Measurements from ENCODE around the gene PIGM.
"Not testable (repeated sequence)": the region's sequence is repeated elsewhere in the genome, so short reads cannot be mapped to it uniquely, and the experiment has no call there.

Gene PIGM

GRCh38 chr1:160058087-160058486 lies 26.3 kb upstream of the PIGM start:
- no peak for DNase-seq

GRCh38 chr1:160056648-160057169 lies 24.9 kb upstream of the PIGM start:
- DNase-seq = no peak

- no peak for DNase-seq
These were observed 22.0 kb upstream of the PIGM start for GRCh38 chr1:160053548-160054365.

GRCh38 chr1:160052936-160053335 lies 21.1 kb upstream of the PIGM start:
- DNase-seq = no peak

GRCh38 chr1:160050619-160051018 lies 18.8 kb upstream of the PIGM start:
- no peak for DNase-seq

GRCh38 chr1:160050182-160050581 lies 18.4 kb upstream of the PIGM start:
- DNase-seq = not testable (repeated sequence)

GRCh38 chr1:160049101-160049500 lies 17.3 kb upstream of the PIGM start:
- no peak for DNase-seq

- no peak for DNase-seq
These were observed 16.5 kb upstream of the PIGM start for GRCh38 chr1:160048335-160048734.

GRCh38 chr1:160047111-160047991 lies 15.6 kb upstream of the PIGM start:
- no peak for DNase-seq

GRCh38 chr1:160046494-160047110 lies 14.8 kb upstream of the PIGM start:
- peak; percentile 31 for DNase-seq

- no peak for DNase-seq
These were observed 13.9 kb upstream of the PIGM start for GRCh38 chr1:160045653-160046052.

GRCh38 chr1:160043543-160043942 lies 11.8 kb upstream of the PIGM start:
- DNase-seq = no peak

GRCh38 chr1:160040476-160040875 lies 8.7 kb upstream of the PIGM start:
- no peak for DNase-seq

- no peak for DNase-seq
These were observed 503 bp upstream of the PIGM start for GRCh38 chr1:160032165-160032820.

GRCh38 chr1:160030657-160031364 lies 979 bp downstream of the PIGM start:
- DNase-seq = no peak

- DNase-seq = no peak
These were observed 3.4 kb downstream of the PIGM start for GRCh38 chr1:160028426-160028825.

GRCh38 chr1:160025314-160025713 lies 6.5 kb downstream of the PIGM start:
- DNase-seq = no peak

- no peak for DNase-seq
These were observed 7.4 kb downstream of the PIGM start for GRCh38 chr1:160024195-160024905.

- DNase-seq = no peak
These were observed 9.2 kb downstream of the PIGM start for GRCh38 chr1:160022330-160023310.
